AG09319 (cell line): ENCODE data around the gene ACSBG1.

ENCODE experiments used
- DNase-seq: peaks from one replicate; pipeline ENCODE4 v3.0.0-alpha.2; 2010; ENCODE audit warnings: low read depth; ENCODE audit errors: extremely low read depth
- CTCF ChIP-seq: IDR thresholded peaks from 2 replicates; pipeline ENCODE4 v1.5.1; 2011; ENCODE audit warnings: low read depth, mild to moderate bottlenecking, inconsistent platforms, low read length, moderate library complexity

ACSBG1 gene

GRCh38 chr15:78212008-78212407 is 22.4 kb downstream of the ACSBG1 start:
- DNase-seq = no peak
- no peak for TF ChIP-seq CTCF

- DNase-seq = no peak
Measured at GRCh38 chr15:78211189-78211921, 23.0 kb downstream of the ACSBG1 start.

GRCh38 chr15:78210349-78210717 is 24.0 kb downstream of the ACSBG1 start:
- DNase-seq = no peak
- no peak for TF ChIP-seq CTCF

More at GRCh38 chr15:78211189-78211921, 23.0 kb downstream of the ACSBG1 start:
- TF ChIP-seq CTCF = no peak

GRCh38 chr15:78209646-78210348 is 24.6 kb downstream of the ACSBG1 start:
- no peak for DNase-seq
- no peak for TF ChIP-seq CTCF

- no peak for TF ChIP-seq CTCF
Measured at GRCh38 chr15:78208887-78209645, 25.3 kb downstream of the ACSBG1 start.

GRCh38 chr15:78208341-78208844 is 26.0 kb downstream of the ACSBG1 start:
- no peak for DNase-seq
- TF ChIP-seq CTCF = no peak

More at GRCh38 chr15:78208887-78209645, 25.3 kb downstream of the ACSBG1 start:
- DNase-seq = no peak
